A549 (cell line): ENCODE measurements around the gene TTC1.

Experiments used
- BHLHE40 ChIP-seq: IDR thresholded peaks from 2 replicates; pipeline ENCODE4 v1.6.1; 2012; ENCODE audit warnings: low read depth, low read length, inconsistent platforms
- CHD2 ChIP-seq: fragments of 150-350 bp; IDR thresholded peaks from 2 replicates; pipeline ENCODE4 v1.6.1; 2014; ENCODE audit warnings: low read length; ENCODE audit not compliant: partially characterized antibody
- ESRRA ChIP-seq: fragments of 150-350 bp; IDR thresholded peaks from 2 replicates; pipeline ENCODE4 v1.6.1; 2014; ENCODE audit warnings: mild to moderate bottlenecking, low read length, borderline replicate concordance
- FOSL2 ChIP-seq, 2 experiments: fragments of 450-650 bp in 1 of 2; fragments of >200 bp in 1 of 2; sonication (Bioruptor Twin) in 1 of 2; formaldehyde crosslinking; IDR thresholded peaks; 2 replicates each; pipeline versions ENCODE4 v1.5.0 to v1.6.1; 2016 to 2020; ENCODE audit warnings: mild to moderate bottlenecking in 1 of 2, moderate library complexity in 1 of 2
- JUNB ChIP-seq: fragments of >200 bp; sonication (Bioruptor Twin); formaldehyde crosslinking; IDR thresholded peaks from 2 replicates; pipeline ENCODE4 v1.6.1; 2016
- POLR2A ChIP-seq: IDR thresholded peaks from 2 replicates; pipeline ENCODE4 v1.6.1; 2012; ENCODE audit warnings: mild to moderate bottlenecking, low read length
- RAD21 ChIP-seq, 2 experiments: fragments of >200 bp in 1 of 2; sonication (Bioruptor Twin) in 1 of 2; formaldehyde crosslinking in 1 of 2; IDR thresholded peaks in 1 of 2; conservative IDR thresholded peaks in 1 of 2; 2 replicates in 1 of 2; 3 replicates in 1 of 2; pipeline ENCODE4 v1.6.1; 2012 to 2018; ENCODE audit warnings: inconsistent platforms in 1 of 2
- RCOR1 ChIP-seq: fragments of 150-350 bp; IDR thresholded peaks from 2 replicates; pipeline ENCODE4 v1.6.1; 2014; ENCODE audit warnings: antibody characterized with exemption, low read length, low read depth
- SMC3 ChIP-seq: fragments of >200 bp; sonication (Bioruptor Twin); formaldehyde crosslinking; IDR thresholded peaks from 3 replicates; pipeline ENCODE4 v1.6.1; 2018; ENCODE audit warnings: inconsistent platforms
- TP53 ChIP-seq: fragments of 250-450 bp; sonication (Bioruptor Pico); IDR thresholded peaks from 2 replicates; pipeline ENCODE4 v1.5.0; 2021; ENCODE audit warnings: mild to moderate bottlenecking, moderate library complexity
- TF ChIP-seq, protein P1 (sequence below): fragments of >200 bp; sonication (Bioruptor Twin); formaldehyde crosslinking; IDR thresholded peaks from 3 replicates; pipeline ENCODE4 v1.5.1; 2016
- TF ChIP-seq, protein P2 (sequence below): fragments of 250-450 bp; sonication (Bioruptor Pico); IDR thresholded peaks from 2 replicates; pipeline ENCODE4 v1.5.0; 2021; ENCODE audit warnings: mild to moderate bottlenecking, moderate library complexity, borderline replicate concordance
- TF ChIP-seq, protein P3 (sequence below): IDR thresholded peaks from 2 replicates; pipeline ENCODE4 v1.6.1; 2012

DNA sequence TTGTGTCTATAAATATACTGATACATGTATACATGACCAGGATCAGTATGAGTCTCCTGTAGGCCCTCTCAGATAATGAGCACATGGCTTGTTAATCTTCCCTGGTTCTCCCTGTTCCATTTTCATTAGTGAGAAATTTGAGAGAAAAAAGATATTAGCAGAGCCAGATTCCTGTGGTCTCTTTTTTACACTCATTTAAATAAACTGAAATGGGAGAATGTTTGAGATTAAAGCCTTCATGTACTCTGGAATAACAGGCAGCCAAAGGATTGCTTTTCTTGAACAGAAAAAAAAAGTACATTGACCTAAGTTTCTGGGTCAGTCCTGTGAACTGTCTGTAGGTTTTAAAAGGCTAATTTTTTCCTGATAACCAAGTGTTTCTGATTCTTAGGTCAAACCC lies 66.1 kb downstream of the TTC1 start:
- TF ChIP-seq, protein P1, sequence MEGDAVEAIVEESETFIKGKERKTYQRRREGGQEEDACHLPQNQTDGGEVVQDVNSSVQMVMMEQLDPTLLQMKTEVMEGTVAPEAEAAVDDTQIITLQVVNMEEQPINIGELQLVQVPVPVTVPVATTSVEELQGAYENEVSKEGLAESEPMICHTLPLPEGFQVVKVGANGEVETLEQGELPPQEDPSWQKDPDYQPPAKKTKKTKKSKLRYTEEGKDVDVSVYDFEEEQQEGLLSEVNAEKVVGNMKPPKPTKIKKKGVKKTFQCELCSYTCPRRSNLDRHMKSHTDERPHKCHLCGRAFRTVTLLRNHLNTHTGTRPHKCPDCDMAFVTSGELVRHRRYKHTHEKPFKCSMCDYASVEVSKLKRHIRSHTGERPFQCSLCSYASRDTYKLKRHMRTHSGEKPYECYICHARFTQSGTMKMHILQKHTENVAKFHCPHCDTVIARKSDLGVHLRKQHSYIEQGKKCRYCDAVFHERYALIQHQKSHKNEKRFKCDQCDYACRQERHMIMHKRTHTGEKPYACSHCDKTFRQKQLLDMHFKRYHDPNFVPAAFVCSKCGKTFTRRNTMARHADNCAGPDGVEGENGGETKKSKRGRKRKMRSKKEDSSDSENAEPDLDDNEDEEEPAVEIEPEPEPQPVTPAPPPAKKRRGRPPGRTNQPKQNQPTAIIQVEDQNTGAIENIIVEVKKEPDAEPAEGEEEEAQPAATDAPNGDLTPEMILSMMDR: no peak
- TF ChIP-seq POLR2A (no peak), RCOR1 (no peak), TP53 (no peak), CHD2 (no peak), FOSL2 (IDR thresholded peaks at IDR 0.05) (no peak), FOSL2 (CRISPR knock-in tag; IDR thresholded peaks at IDR 0.05) (no peak), RAD21 (conservative IDR thresholded peaks at IDR 0.05 in 1 of 2, IDR thresholded peaks at IDR 0.05 in 1 of 2) (no peak), SMC3 (no peak), ESRRA (no peak), BHLHE40 (no peak), JUNB (no peak)
- TF ChIP-seq, protein P2, sequence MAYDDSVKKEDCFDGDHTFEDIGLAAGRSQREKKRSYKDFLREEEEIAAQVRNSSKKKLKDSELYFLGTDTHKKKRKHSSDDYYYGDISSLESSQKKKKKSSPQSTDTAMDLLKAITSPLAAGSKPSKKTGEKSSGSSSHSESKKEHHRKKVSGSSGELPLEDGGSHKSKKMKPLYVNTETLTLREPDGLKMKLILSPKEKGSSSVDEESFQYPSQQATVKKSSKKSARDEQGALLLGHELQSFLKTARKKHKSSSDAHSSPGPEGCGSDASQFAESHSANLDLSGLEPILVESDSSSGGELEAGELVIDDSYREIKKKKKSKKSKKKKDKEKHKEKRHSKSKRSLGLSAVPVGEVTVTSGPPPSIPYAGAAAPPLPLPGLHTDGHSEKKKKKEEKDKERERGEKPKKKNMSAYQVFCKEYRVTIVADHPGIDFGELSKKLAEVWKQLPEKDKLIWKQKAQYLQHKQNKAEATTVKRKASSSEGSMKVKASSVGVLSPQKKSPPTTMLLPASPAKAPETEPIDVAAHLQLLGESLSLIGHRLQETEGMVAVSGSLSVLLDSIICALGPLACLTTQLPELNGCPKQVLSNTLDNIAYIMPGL: no peak
- TF ChIP-seq, protein P3, sequence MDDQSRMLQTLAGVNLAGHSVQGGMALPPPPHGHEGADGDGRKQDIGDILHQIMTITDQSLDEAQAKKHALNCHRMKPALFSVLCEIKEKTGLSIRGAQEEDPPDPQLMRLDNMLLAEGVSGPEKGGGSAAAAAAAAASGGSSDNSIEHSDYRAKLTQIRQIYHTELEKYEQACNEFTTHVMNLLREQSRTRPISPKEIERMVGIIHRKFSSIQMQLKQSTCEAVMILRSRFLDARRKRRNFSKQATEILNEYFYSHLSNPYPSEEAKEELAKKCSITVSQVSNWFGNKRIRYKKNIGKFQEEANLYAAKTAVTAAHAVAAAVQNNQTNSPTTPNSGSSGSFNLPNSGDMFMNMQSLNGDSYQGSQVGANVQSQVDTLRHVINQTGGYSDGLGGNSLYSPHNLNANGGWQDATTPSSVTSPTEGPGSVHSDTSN: no peak
